HG03460 (cell line): ENCODE results near the gene ACAP2.
"Not testable (repeated sequence)": the region's sequence is repeated elsewhere in the genome, so short reads cannot be mapped to it uniquely, and the experiment has no call there.

ENCODE experiments used
- ATAC-seq: cut with Tn5 transposase; IDR thresholded peaks from one replicate; pipeline ENCODE4 v1.9.1; 2021; ENCODE audit not compliant: unreplicated experiment

ACAP2 gene

GRCh38 chr3:195249057-195249770, 193.6 kb downstream of the ACAP2 start:
- ATAC-seq: no peak

- ATAC-seq: no peak
These were observed 194.5 kb downstream of the ACAP2 start for GRCh38 chr3:195248281-195248680.

- no peak for ATAC-seq
These were observed 195.0 kb downstream of the ACAP2 start for GRCh38 chr3:195247863-195248189.

GRCh38 chr3:195247086-195247862, 195.5 kb downstream of the ACAP2 start:
- ATAC-seq: no peak

GRCh38 chr3:195246581-195246995, 196.2 kb downstream of the ACAP2 start:
- ATAC-seq: no peak

GRCh38 chr3:195245531-195245951, 197.3 kb downstream of the ACAP2 start:
- ATAC-seq: no peak

- no peak for ATAC-seq
These were observed 201.0 kb downstream of the ACAP2 start for GRCh38 chr3:195241592-195242355.

- no peak for ATAC-seq
These were observed 201.9 kb downstream of the ACAP2 start for GRCh38 chr3:195240939-195241338.

- ATAC-seq: no peak
These were observed 202.6 kb downstream of the ACAP2 start for GRCh38 chr3:195240171-195240701.

GRCh38 chr3:195239121-195239520, 203.7 kb downstream of the ACAP2 start:
- no peak for ATAC-seq

- ATAC-seq: no peak
These were observed 204.2 kb downstream of the ACAP2 start for GRCh38 chr3:195238586-195239118.

- ATAC-seq: no peak
These were observed 204.7 kb downstream of the ACAP2 start for GRCh38 chr3:195238081-195238571.

GRCh38 chr3:195236801-195237570, 205.8 kb downstream of the ACAP2 start:
- no peak for ATAC-seq

GRCh38 chr3:195236076-195236798, 206.6 kb downstream of the ACAP2 start:
- no peak for ATAC-seq

GRCh38 chr3:195230244-195230643, 212.6 kb downstream of the ACAP2 start:
- ATAC-seq: no peak

- ATAC-seq: not testable (repeated sequence)
These were observed 213.9 kb downstream of the ACAP2 start for GRCh38 chr3:195228886-195229285.

- ATAC-seq: no peak
These were observed 214.9 kb downstream of the ACAP2 start for GRCh38 chr3:195227871-195228270.

- no peak for ATAC-seq
These were observed 215.8 kb downstream of the ACAP2 start for GRCh38 chr3:195226900-195227447.

- ATAC-seq: no peak
These were observed 216.4 kb downstream of the ACAP2 start for GRCh38 chr3:195226445-195226844.
